Endothelial cell of umbilical vein (primary cell): ENCODE data around the gene WASF2. TPM values are rescaled to one million over a fixed set of nuclear protein-coding genes. Genes with fewer than 3 reads are reported as not detected.
"Not testable (repeated sequence)": the region's sequence is repeated elsewhere in the genome, so short reads cannot be mapped to it uniquely, and the experiment has no call there.

Experiments
- BruUV-seq: library from RNA; stranded (reverse); fragments of 400-500 nt; replicated peaks from 2 replicates; lab custom pipeline; 2021; lab: Mats Ljungman, UMichigan
- CTCF ChIA-PET: fragments of 300-600, 350-600 bp; sonication (Branson Sonifier 250); formaldehyde crosslinking; loops from one replicate; lab custom pipeline; 2021; ENCODE audit warnings: antibody characterized with exemption, inconsistent platforms; lab: Charles Lee
- POLR2A ChIA-PET: fragments of 300-600, 350-600 bp; sonication (Branson Sonifier 250); formaldehyde crosslinking; loops from one replicate; lab custom pipeline; 2021; ENCODE audit warnings: antibody characterized with exemption, inconsistent platforms; lab: Charles Lee
- DNase-seq: peaks from one replicate; pipeline ENCODE4 v3.0.0-alpha.2; 2011; ENCODE audit warnings: low read depth, low spot score
- FAIRE-seq: peaks from 2 replicates; lab custom pipeline; 2011; peaks lifted over from hg19 to GRCh38; lab: Jason Lieb, UNC
- H2AFZ ChIP-seq: 2 replicates; pipeline ENCODE4 v1.6.0; 2012; ENCODE audit warnings: low read depth, low read length, control low read depth, inconsistent platforms
- H3K27ac ChIP-seq: 2 replicates; pipeline ENCODE4 v1.5.1; 2011; ENCODE audit warnings: low read depth, mild to moderate bottlenecking, control low read depth, low read length, moderate library complexity; ENCODE audit not compliant: insufficient read depth
- H3K27me3 ChIP-seq, 2 experiments: 2 replicates each; pipeline versions ENCODE4 v1.6.0 to v1.6.1; 2011; ENCODE audit warnings: low read length in 2 of 2, mixed read lengths in 1 of 2; ENCODE audit not compliant: control insufficient read depth in 2 of 2, insufficient read depth in 2 of 2
- H3K36me3 ChIP-seq, 2 experiments: 2 replicates in 1 of 2; 3 replicates in 1 of 2; pipeline ENCODE4 v1.5.1; 2011; ENCODE audit warnings: low read length in 2 of 2, mild to moderate bottlenecking in 1 of 2, moderate library complexity in 1 of 2; ENCODE audit not compliant: control insufficient read depth in 2 of 2, insufficient read depth in 2 of 2; ENCODE audit errors: extremely low read depth in 1 of 2
- H3K4me1 ChIP-seq: 3 replicates; pipeline ENCODE4 v1.5.1; 2011; ENCODE audit warnings: mild to moderate bottlenecking, low read length; ENCODE audit not compliant: control insufficient read depth, insufficient read depth; ENCODE audit errors: extremely low read depth
- H3K4me2 ChIP-seq: 2 replicates; pipeline ENCODE4 v1.6.1; 2011; ENCODE audit warnings: low read length, control low read depth, mixed read lengths; ENCODE audit not compliant: insufficient read depth
- H3K4me3 ChIP-seq, 3 experiments: fragments of 200-600 bp in 1 of 3; sonication (generic), shearing (Covaris generic) in 1 of 3; replicated peaks in 1 of 3; 2 replicates each; pipeline ENCODE4 v1.5.1; 2011 to 2016; ENCODE audit warnings: control low read depth in 3 of 3, low read length in 3 of 3, mild to moderate bottlenecking in 2 of 3, inconsistent platforms in 1 of 3, low read depth in 1 of 3, moderate library complexity in 1 of 3; ENCODE audit not compliant: insufficient read depth in 1 of 3
- H3K79me2 ChIP-seq: 2 replicates; pipeline ENCODE4 v1.6.0; 2012; ENCODE audit warnings: low read length, inconsistent platforms; ENCODE audit not compliant: control insufficient read depth, insufficient read depth
- H3K9ac ChIP-seq: replicated peaks from 2 replicates; pipeline ENCODE3; 2011; ENCODE audit warnings: low read length, control low read depth; ENCODE audit not compliant: insufficient read depth; ENCODE audit errors: extremely low read depth
- H3K9me1 ChIP-seq: replicated peaks from 3 replicates; pipeline ENCODE4 v1.6.0; 2011; ENCODE audit warnings: mild to moderate bottlenecking, low read length; ENCODE audit not compliant: control insufficient read depth, insufficient read depth; ENCODE audit errors: extremely low read depth
- H3K9me3 ChIP-seq: replicated peaks from 2 replicates; pipeline ENCODE4 v1.5.1; 2012; ENCODE audit warnings: low read length, inconsistent platforms; ENCODE audit not compliant: control insufficient read depth, insufficient read depth
- H4K20me1 ChIP-seq: replicated peaks from 2 replicates; pipeline ENCODE3; 2011; ENCODE audit warnings: mild to moderate bottlenecking, low read length; ENCODE audit not compliant: control insufficient read depth, insufficient read depth; ENCODE audit errors: extremely low read depth
- EZH2 ChIP-seq: IDR thresholded peaks from 2 replicates; pipeline ENCODE4 v1.6.1; 2012; ENCODE audit warnings: borderline replicate concordance, low read depth, mild to moderate bottlenecking, moderate library complexity, low read length, inconsistent platforms; ENCODE audit not compliant: severe bottlenecking
- FOS ChIP-seq: IDR thresholded peaks from 2 replicates; pipeline ENCODE4 v1.6.1; 2011; ENCODE audit warnings: mild to moderate bottlenecking, low read length, moderate library complexity, borderline replicate concordance; ENCODE audit not compliant: insufficient read depth
- GATA2 ChIP-seq: IDR thresholded peaks from 2 replicates; pipeline ENCODE4 v1.7.0; 2011; ENCODE audit warnings: low read depth, mild to moderate bottlenecking, moderate library complexity, mixed read lengths, low read length; ENCODE audit not compliant: insufficient read length, insufficient read depth
- JUN ChIP-seq: IDR thresholded peaks from 2 replicates; pipeline ENCODE4 v1.6.1; 2011; ENCODE audit warnings: borderline replicate concordance, low read depth; ENCODE audit not compliant: insufficient read length, insufficient read depth
- MYC ChIP-seq: IDR thresholded peaks from one replicate; pipeline ENCODE4 v1.6.1; 2011; ENCODE audit warnings: mild to moderate bottlenecking, low read depth, low read length
- POLR2A ChIP-seq: IDR thresholded peaks from 2 replicates; pipeline ENCODE4 v1.6.1; 2012; ENCODE audit warnings: low read depth, mild to moderate bottlenecking, control low read depth, low read length
- POLR2AphosphoS5 ChIP-seq: IDR thresholded peaks from 2 replicates; pipeline ENCODE4 v1.6.1; 2012; ENCODE audit warnings: low read depth, mild to moderate bottlenecking, control low read depth, low read length, moderate library complexity; ENCODE audit not compliant: insufficient read depth
- dilution Hi-C: fragments of 300-500 bp; cut with MboI; formaldehyde crosslinking; loops from one replicate; pipeline ENCODE4 v1.15.0; 2019; ENCODE audit warnings: low sequenced_read_pairs; ENCODE audit not compliant: extremely low pct_ligation_motif_present
- intact Hi-C: fragments of 100-400 bp; cut with micrococcal nuclease; formaldehyde crosslinking; loops from one replicate; pipeline ENCODE4 v1.10.0; 2022
- polyA plus RNA-seq, 4 experiments: library from polyadenylated mRNA; depleted of rRNA in 3 of 4; stranded (reverse) in 3 of 4; unstranded in 1 of 4; fragments of >200 nt; gene quantifications; 2 replicates each; pipeline versions ENCODE4 v1.2.1 to v1.2.3, GENCODE V29; 2011 to 2012; ENCODE audit warnings: missing spikeins in 1 of 4
- total RNA-seq: library from RNA; stranded (reverse); gene quantifications from 2 replicates; pipeline ENCODE4 v1.2.3, GENCODE V29; 2021
- TF ChIP-seq, protein P1 (sequence below): IDR thresholded peaks from 2 replicates; pipeline ENCODE4 v1.6.1; 2011; ENCODE audit not compliant: insufficient read depth, insufficient read length
- TF ChIP-seq, protein P2 (sequence below), 2 donors: IDR thresholded peaks; 1 replicate in 1 of 2; 2 replicates in 1 of 2; pipeline ENCODE4 v1.5.1; 2011; ENCODE audit warnings: low read length in 2 of 2, mild to moderate bottlenecking in 2 of 2, moderate library complexity in 2 of 2, control low read depth in 1 of 2, inconsistent platforms in 1 of 2, low read depth in 1 of 2; ENCODE audit not compliant: insufficient read depth in 1 of 2; ENCODE audit errors: extremely low read depth in 1 of 2

WASF2 gene
- total and polyA plus RNA-seq, 2 donors (not counting 3 experiments of a cell fraction or from before 2014, with no cell fraction given): 76.9 to 172 TPM

DNA sequence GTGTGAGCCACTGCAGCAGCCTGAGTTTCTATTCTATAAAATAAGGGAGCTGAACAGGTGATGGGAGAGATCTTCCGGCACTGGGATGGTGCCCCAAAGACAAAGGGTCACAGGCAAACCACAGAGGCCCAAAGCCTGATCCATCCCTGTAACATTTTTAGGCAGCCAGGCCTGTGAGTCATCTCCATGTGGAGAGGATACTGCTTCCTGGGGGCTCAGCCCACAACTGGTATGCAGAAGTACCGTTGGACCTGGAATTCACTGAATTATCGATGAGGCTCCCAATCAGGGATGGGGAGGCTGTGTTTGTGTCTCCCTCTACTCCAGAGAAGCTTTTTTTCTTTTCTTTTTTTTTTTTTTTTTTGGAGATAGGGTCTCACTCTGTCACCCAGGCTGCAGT is 48.8 kb upstream of the WASF2 start:
- H3K9ac ChIP-seq: no peak overlapping the region
- H4K20me1 ChIP-seq: no peaks in the 10 kb centered on the region
- intact Hi-C loops (no loop called here), dilution Hi-C loops (no loop called here)
- BruUV-seq: no TSS peak
- FAIRE-seq (no peak), DNase-seq (no peak)
- no peak overlapping the region for H3K4me3 ChIP-seq
- H3K27me3 ChIP-seq: no peaks in the 10 kb centered on the region
- no peak overlapping the region for H2AFZ ChIP-seq
- no peaks in the 10 kb centered on the region for H3K9me3 ChIP-seq
- CTCF ChIA-PET: interaction anchor here (0.7 kb wide), 2 partner anchors 18 to 25 kb away, joined by 3 to 4 read pairs; no protein-coding TSS in a partner anchor
- no peaks in the 10 kb centered on the region for H3K79me2 ChIP-seq
- POLR2A ChIA-PET: no interaction called here
- TF ChIP-seq POLR2A (no peak), FOS (no peak), JUN (no peak), EZH2 (no peak), GATA2 (no peak), POLR2AphosphoS5 (no peak), MYC (no peak)
- TF ChIP-seq, protein P1, sequence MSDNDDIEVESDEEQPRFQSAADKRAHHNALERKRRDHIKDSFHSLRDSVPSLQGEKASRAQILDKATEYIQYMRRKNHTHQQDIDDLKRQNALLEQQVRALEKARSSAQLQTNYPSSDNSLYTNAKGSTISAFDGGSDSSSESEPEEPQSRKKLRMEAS: no peak
- TF ChIP-seq, protein P2, sequence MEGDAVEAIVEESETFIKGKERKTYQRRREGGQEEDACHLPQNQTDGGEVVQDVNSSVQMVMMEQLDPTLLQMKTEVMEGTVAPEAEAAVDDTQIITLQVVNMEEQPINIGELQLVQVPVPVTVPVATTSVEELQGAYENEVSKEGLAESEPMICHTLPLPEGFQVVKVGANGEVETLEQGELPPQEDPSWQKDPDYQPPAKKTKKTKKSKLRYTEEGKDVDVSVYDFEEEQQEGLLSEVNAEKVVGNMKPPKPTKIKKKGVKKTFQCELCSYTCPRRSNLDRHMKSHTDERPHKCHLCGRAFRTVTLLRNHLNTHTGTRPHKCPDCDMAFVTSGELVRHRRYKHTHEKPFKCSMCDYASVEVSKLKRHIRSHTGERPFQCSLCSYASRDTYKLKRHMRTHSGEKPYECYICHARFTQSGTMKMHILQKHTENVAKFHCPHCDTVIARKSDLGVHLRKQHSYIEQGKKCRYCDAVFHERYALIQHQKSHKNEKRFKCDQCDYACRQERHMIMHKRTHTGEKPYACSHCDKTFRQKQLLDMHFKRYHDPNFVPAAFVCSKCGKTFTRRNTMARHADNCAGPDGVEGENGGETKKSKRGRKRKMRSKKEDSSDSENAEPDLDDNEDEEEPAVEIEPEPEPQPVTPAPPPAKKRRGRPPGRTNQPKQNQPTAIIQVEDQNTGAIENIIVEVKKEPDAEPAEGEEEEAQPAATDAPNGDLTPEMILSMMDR (IDR thresholded peaks at IDR 0.05; ENCODE audit: extremely low read depth in 1 of 2, insufficient read depth in 1 of 2, low read depth in 1 of 2, low read length in 2 of 2): no peak
- H3K4me2 ChIP-seq: no peak overlapping the region
- peaks cover 9% of the 10 kb centered on the region for H3K4me1 ChIP-seq
- H3K27ac ChIP-seq: no peak overlapping the region
- H3K36me3 ChIP-seq: peaks cover 0 to 11% of the 10 kb centered on the region in 2 experiments
- H3K9me1 ChIP-seq: no peaks in the 10 kb centered on the region

DNA sequence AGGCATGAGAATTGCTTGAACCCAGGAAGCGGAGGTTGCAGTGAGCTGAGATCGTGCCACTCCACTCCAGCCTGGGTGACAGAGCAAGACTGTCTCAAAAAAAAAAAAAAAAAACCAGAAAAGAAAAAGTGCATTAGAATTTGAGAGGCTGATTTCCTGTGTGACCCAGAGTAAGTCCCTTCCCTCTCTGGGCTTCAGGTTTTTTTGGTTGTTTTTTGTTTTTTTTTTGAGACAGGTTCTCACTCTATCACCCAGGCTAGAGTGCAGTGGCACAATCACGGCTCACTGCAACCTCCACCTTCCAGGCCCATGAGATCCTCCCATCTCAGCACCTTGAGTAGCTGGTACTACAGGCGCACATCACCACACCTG is 48.3 kb upstream of the WASF2 start:
- H4K20me1 ChIP-seq, H2AFZ ChIP-seq, H3K27ac ChIP-seq, H3K9me1 ChIP-seq, H3K4me2 ChIP-seq, BruUV-seq, POLR2A ChIA-PET, H3K79me2 ChIP-seq, H3K4me1 ChIP-seq, DNase-seq, H3K27me3 ChIP-seq, dilution Hi-C loops, intact Hi-C loops, H3K9ac ChIP-seq, H3K9me3 ChIP-seq, FAIRE-seq, H3K4me3 ChIP-seq: not testable (repeated sequence)
- CTCF ChIA-PET: interaction anchor here (0.7 to 4.3 kb wide), 4 partner anchors 18 to 30 kb away, joined by 3 to 19 read pairs (median 4); no protein-coding TSS in a partner anchor
- H3K36me3 ChIP-seq: peaks cover 0 to 11% of the 10 kb centered on the region in 2 experiments
